Right atrium auricular region (tissue), 2 donors: ENCODE results near the gene SH3GL1. TPM values are rescaled to one million over a fixed set of nuclear protein-coding genes. Genes with fewer than 3 reads are reported as not detected.

Experiments used
- DNase-seq: peaks from one replicate; pipeline ENCODE4 v3.0.0-alpha.2; 2019; ENCODE audit warnings: low spot score
- H3K27ac ChIP-seq, 2 donors: fragments of 200-600 bp; sonication (generic); 1 replicate in 1 of 2; 2 replicates in 1 of 2; pipeline ENCODE4 v1.5.1; 2016 to 2019
- H3K27me3 ChIP-seq, 2 donors: fragments of 200-600 bp; sonication (generic); one replicate each; pipeline versions ENCODE4 v1.5.1 to v1.6.0; 2017 to 2019
- H3K36me3 ChIP-seq: fragments of 200-600 bp; sonication (generic); one replicate; pipeline ENCODE4 v1.5.1; 2016
- H3K4me1 ChIP-seq, 2 donors: fragments of 200-600 bp; sonication (generic); one replicate each; pipeline versions ENCODE4 v1.5.1 to v1.6.0; 2017 to 2019
- H3K4me3 ChIP-seq, 2 donors: fragments of 200-600 bp; sonication (generic); 1 replicate in 1 of 2; 2 replicates in 1 of 2; pipeline ENCODE4 v1.5.1; 2017 to 2019; ENCODE audit warnings: mild to moderate bottlenecking in 1 of 2, moderate library complexity in 1 of 2
- H3K9me3 ChIP-seq, 2 donors: fragments of 200-600 bp; sonication (generic); one replicate each; pipeline ENCODE4 v1.5.1; 2019
- CTCF ChIP-seq, 2 donors: fragments of 200-600 bp; sonication (generic); IDR thresholded peaks; one replicate each; pipeline ENCODE4 v1.5.1; 2019; ENCODE audit warnings: antibody characterized with exemption in 2 of 2
- total RNA-seq, 2 donors: library from RNA; depleted of rRNA; stranded (reverse); fragments of >200 nt; gene quantifications; one replicate each; pipeline ENCODE4 v1.1.0, GENCODE V29; 2016

Gene SH3GL1
- total RNA-seq, 2 donors from 2014 or later: 17.5 to 31.9 TPM

DNA sequence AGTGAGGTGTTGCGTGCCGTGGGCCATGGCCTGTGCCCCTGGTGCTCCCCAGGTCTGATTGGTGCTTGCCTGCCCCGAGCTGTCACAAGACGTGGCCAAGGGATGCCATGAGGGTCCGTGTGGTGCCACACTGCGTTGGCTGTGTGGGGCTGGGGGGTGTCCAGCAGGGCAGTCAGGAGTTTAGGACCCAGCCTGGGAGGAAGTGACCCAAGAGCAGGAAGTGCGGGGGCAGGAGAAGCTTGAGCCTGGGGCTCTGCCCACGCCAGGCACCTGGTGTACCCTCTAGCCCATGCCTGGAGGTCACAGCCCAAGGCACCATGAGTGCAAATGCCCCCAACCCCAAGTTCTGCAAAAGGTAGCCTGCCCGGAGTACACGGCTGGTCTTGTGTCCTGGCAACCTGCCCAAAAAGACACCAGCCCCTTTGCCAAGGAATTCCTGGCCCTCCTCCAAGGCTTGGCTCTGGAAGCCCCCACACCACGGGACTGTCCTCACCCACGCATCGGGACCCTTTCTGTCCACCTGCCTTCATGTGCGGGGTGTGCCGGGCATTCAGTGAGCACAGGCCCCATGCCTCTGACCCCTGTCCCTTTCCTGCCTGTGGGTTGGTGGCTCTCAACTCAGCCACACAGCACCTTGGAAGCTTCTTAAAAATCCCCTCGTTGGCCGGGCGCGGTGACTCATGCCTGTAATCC lies 32.1 kb downstream of the SH3GL1 start:
- Histone ChIP-seq H3K9me3 (no peaks in the 10 kb centered on the region), H3K27me3 (no peaks in the 10 kb centered on the region), H3K4me3 (no peak overlapping the region), H3K36me3 (peaks cover 31% of the 10 kb centered on the region), H3K4me1 (peaks cover 0 to 67% of the 10 kb centered on the region in 2 donors), H3K27ac (peak overlapping the region; percentile 66 to 68)
- DNase-seq: no peak
- no peak for TF ChIP-seq CTCF (IDR thresholded peaks at IDR 0.05)

- Histone ChIP-seq H3K27me3 (no peaks in the 10 kb centered on the region), H3K36me3 (peaks cover 36% of the 10 kb centered on the region), H3K4me1 (peaks cover 0 to 62% of the 10 kb centered on the region in 2 donors), H3K27ac (peak overlapping the region; percentile 66 to 68), H3K4me3 (no peak overlapping the region), H3K9me3 (no peaks in the 10 kb centered on the region)
- no peak for DNase-seq
- no peak for TF ChIP-seq CTCF (IDR thresholded peaks at IDR 0.05)
Measured at GRCh38 chr19:4367781-4368127, 32.6 kb downstream of the SH3GL1 start.

GRCh38 chr19:4367336-4367723 lies 33.0 kb downstream of the SH3GL1 start:
- H3K9me3 ChIP-seq: no peaks in the 10 kb centered on the region
- DNase-seq: no peak
- H3K4me1 ChIP-seq: peaks cover 0 to 58% of the 10 kb centered on the region in 2 donors
- no peak overlapping the region for H3K4me3 ChIP-seq
- no peak for TF ChIP-seq CTCF (IDR thresholded peaks at IDR 0.05)
- no peaks in the 10 kb centered on the region for H3K27me3 ChIP-seq
- peaks cover 40% of the 10 kb centered on the region for H3K36me3 ChIP-seq
- H3K27ac ChIP-seq: peak overlapping the region in 1 of 2 donors; percentile 68

DNA sequence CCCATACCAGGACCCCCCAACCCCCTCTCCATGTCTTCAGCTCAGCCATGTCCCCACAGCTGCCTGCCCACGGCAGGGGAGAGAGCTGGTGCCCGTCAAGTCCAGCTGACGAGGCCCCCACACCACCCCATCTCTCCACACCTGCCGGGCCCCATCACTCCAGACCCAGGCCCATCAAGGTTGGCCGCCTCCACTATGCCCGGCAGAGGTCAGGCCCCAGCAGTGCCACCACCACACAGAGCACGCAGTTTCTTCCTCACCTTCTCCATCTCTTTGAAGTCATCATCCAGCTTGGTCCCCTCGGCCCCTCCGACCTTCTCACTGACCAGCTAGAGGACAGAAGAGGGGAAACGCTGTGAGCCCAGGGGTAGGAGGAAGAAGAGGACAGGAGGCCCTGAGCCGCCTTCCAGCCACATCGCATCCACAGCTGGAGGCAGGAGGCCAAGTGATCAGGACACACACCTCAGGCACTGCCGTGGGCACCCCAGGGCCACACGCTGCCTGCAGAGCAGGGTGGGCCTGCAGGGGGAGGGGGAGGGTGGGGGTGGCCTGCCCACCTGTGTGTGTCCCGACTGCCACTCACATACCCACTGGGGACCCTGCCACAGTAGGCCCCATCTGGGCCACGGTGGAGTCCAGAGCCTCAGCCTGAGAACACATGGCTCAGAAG lies 33.5 kb downstream of the SH3GL1 start:
- TF ChIP-seq CTCF (IDR thresholded peaks at IDR 0.05): no peak
- Histone ChIP-seq H3K4me1 (peaks cover 0 to 52% of the 10 kb centered on the region in 2 donors), H3K9me3 (no peaks in the 10 kb centered on the region), H3K36me3 (peaks cover 46% of the 10 kb centered on the region), H3K4me3 (no peak overlapping the region), H3K27ac (no peak overlapping the region), H3K27me3 (no peaks in the 10 kb centered on the region)
- DNase-seq: no peak

GRCh38 chr19:4365791-4366665 lies 34.3 kb downstream of the SH3GL1 start:
- H3K27ac ChIP-seq: no peak overlapping the region
- DNase-seq: no peak

More at GRCh38 chr19:4365791-4366665, 34.3 kb downstream of the SH3GL1 start:
- Histone ChIP-seq H3K9me3 (no peaks in the 10 kb centered on the region), H3K4me3 (no peak overlapping the region), H3K27me3 (no peaks in the 10 kb centered on the region), H3K4me1 (peaks cover 0 to 45% of the 10 kb centered on the region in 2 donors), H3K36me3 (peaks cover 53% of the 10 kb centered on the region)
- no peak for TF ChIP-seq CTCF (IDR thresholded peaks at IDR 0.05)
